GM12874 (cell line): ENCODE measurements around the gene ANKRD40.

Source experiments
- TF ChIP-seq, protein P1 (sequence below): IDR thresholded peaks from 2 replicates; pipeline ENCODE4 v1.5.1; 2011; ENCODE audit warnings: low read depth, mild to moderate bottlenecking, control low read depth, low read length, moderate library complexity; ENCODE audit not compliant: insufficient read depth

The ANKRD40 gene

DNA sequence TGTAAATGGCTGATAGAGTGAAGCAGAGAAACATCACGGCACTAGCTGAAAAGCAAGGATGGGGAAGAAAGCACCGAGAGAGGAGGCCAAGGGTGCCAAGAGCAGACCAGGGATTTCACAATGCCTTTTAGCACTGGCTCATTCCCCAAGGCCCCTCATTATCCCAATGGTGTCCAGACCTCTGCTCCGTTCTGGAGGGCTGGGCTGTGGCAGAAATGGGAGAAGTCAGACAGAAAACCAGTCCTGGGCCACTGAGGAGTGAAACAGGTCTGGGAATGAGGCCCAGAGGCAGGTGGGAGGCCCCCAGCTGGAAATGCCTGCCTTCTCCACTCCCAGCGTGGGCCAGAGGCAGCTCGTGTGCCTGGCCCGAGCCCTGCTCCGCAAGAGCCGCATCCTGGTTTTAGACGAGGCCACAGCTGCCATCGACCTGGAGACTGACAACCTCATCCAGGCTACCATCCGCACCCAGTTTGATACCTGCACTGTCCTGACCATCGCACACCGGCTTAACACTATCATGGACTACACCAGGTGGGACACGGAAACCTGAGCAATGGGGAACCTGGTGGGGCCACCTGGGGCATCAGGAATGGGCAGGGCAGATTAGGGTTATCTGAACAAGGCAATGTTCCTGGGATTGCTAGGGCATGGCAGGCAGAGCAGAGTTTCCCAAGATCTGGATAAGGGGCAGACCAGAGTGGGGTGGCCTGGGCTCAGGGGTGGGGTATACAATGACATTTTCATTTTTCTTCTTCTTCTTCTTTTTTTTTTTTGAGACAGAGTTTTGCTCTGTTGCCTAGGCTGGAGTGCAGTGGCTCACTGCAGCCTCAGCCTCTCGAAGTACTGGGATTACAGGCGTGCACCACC lies 20.3 kb downstream of the ANKRD40 start:
- TF ChIP-seq, protein P1, sequence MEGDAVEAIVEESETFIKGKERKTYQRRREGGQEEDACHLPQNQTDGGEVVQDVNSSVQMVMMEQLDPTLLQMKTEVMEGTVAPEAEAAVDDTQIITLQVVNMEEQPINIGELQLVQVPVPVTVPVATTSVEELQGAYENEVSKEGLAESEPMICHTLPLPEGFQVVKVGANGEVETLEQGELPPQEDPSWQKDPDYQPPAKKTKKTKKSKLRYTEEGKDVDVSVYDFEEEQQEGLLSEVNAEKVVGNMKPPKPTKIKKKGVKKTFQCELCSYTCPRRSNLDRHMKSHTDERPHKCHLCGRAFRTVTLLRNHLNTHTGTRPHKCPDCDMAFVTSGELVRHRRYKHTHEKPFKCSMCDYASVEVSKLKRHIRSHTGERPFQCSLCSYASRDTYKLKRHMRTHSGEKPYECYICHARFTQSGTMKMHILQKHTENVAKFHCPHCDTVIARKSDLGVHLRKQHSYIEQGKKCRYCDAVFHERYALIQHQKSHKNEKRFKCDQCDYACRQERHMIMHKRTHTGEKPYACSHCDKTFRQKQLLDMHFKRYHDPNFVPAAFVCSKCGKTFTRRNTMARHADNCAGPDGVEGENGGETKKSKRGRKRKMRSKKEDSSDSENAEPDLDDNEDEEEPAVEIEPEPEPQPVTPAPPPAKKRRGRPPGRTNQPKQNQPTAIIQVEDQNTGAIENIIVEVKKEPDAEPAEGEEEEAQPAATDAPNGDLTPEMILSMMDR, result no peak

DNA sequence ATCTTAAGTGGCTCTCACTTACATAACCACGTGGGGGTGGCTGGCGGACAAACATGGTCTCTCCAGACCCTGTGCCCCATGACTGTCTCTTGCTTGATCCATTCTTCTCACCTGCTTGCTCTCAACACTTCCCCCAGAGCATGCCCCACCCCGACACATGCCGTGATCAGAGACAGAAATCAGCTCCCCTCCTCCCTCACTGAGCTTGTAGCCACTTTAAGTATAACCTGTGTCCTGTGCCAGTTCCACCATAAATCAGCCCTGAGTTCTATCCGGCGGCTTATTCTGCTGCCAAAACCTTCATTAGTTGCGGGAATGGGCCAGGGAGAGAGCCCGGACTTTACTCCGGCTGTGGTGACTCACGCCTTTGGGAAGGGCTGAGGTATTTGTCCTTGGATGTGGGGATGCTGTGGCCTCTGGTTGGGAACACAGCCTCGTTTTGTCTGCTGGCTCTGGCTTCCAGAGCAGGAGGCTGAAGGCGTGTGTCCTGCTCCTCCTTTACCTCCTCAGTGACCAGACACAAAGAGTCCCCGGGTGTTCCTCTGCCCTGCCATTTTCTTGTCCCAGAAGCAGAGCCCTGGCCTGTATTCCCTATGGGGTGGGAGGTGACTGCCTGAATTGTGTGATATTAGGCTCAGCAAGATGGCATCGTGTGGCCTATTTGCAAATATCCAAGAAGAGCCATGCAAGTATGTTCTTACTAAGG lies 21.1 kb downstream of the ANKRD40 start:
- TF ChIP-seq, protein P1, result no peak

DNA sequence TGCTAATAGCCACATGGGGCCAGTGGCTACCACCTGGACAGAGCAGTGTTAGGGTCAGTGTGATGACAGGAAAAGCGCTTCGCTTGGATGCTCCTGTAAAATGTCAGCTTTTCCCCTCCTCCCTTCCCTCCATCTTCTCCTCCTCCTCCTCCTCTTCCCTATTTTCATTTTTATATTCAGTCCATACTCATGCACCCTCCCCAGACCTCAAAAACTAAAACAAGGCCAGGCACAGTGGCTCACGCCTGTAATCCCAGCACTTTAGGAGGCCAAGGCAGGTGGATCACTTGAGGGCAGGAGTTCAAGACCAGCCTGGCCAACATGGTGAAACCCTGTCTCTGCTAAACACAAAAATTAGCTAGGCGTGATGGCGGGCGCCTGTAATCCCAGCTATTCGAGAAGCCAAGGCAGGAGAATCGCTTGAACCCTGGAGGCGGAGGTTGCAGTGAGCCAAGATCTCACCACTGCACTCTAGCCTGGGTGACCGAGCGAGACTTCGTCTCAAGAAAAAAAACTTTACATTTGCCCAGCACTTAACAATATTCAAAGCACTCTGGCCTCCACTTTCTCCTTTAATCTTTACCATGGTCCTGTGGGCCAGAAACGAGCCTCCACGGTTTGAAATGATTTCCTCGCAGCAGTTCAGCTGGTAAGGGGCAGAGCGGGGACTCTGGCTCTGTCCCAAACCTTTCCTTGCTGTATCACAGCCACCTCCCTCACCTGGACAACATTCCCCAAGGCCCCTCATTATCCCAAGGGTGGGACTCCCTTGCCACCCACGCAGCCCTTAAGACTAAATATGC lies 21.8 kb downstream of the ANKRD40 start:
- TF ChIP-seq, protein P1, result no peak

- TF ChIP-seq, protein P1, result no peak
Measured at GRCh38 chr17:50685334-50685665, 22.4 kb downstream of the ANKRD40 start.

DNA sequence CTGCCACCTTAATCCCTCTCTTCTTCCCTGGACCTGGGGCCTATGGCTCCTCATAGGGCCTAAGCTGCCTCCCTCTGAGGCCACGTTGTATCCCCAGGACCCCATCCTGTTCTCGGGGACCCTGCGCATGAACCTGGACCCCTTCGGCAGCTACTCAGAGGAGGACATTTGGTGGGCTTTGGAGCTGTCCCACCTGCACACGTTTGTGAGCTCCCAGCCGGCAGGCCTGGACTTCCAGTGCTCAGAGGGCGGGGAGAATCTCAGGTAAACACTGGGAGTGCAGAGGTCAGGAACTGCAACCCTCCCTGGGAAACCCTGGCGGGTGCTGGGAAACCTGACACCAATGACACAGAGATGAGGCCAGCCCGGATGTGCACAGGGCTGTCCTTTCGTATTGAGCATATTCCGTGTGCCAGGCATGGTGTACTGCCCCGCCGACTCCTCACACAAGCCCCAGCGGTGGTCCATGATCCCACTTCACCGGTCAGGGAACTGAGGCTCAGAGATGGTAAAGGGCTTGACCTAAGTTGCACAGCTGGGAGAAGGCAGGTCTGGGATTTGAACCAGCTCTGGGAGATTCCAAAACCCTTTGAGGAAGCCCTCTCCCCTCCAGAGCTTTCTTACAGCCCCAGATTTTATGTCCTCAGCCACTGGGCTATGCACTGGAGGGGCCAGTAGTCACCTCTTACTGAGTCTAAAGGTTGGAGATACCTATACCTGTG lies 22.9 kb downstream of the ANKRD40 start:
- TF ChIP-seq, protein P1, result no peak

DNA sequence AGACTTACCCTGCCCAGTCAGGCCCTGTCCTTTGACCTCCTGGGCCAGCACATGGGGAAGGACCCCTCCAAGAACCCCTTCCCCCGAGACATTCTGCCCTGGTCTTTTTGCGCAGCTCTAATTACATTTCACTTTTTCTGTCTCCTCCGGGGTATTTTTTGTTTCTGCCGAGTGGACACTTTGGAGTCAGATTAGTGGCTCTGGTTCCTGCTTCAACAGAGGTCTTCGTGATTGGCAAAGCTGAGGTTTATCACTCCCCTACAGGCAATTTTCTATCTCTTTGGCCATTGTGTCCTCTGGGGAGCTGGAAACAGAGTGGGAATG lies 23.5 kb downstream of the ANKRD40 start:
- TF ChIP-seq, protein P1, result no peak
